GM06990 (cell line): Measurements from ENCODE around the gene TMEM91.

Experiments used
- DNase-seq: peaks from one replicate; pipeline ENCODE4 v3.0.0-alpha.2; 2011; ENCODE audit not compliant: insufficient read length; ENCODE audit errors: extremely low read depth
- H3K27me3 ChIP-seq: replicated peaks from 2 replicates; pipeline ENCODE4 v1.6.0; 2011; ENCODE audit warnings: low read length; ENCODE audit not compliant: control insufficient read depth, insufficient read depth
- H3K36me3 ChIP-seq: 2 replicates; pipeline ENCODE4 v1.5.1; 2011; ENCODE audit warnings: low read length; ENCODE audit not compliant: control insufficient read depth, insufficient read depth
- H3K4me3 ChIP-seq: replicated peaks from 2 replicates; pipeline ENCODE4 v1.5.1; 2011; ENCODE audit warnings: low read depth, mild to moderate bottlenecking, control low read depth, low read length
- CTCF ChIP-seq: IDR thresholded peaks from 2 replicates; pipeline ENCODE4 v1.5.1; 2011; ENCODE audit warnings: low read length, control low read depth, mild to moderate bottlenecking, inconsistent platforms; ENCODE audit not compliant: insufficient read depth, poor library complexity, severe bottlenecking

Gene TMEM91

GRCh38 chr19:41399091-41399490 is 22.8 kb downstream of the TMEM91 start:
- no peak for DNase-seq
- peaks cover 4% of the 10 kb centered on the region for H3K36me3 ChIP-seq
- H3K4me3 ChIP-seq, result peak overlapping the region; percentile 93
- H3K27me3 ChIP-seq, result no peaks in the 10 kb centered on the region
- TF ChIP-seq CTCF, result no peak

GRCh38 chr19:41399525-41399924 is 23.2 kb downstream of the TMEM91 start:
- no peak for TF ChIP-seq CTCF
- DNase-seq, result no peak
- Histone ChIP-seq H3K36me3 (peaks cover 4% of the 10 kb centered on the region), H3K4me3 (no peak overlapping the region), H3K27me3 (no peaks in the 10 kb centered on the region)

- Histone ChIP-seq H3K27me3 (no peaks in the 10 kb centered on the region), H3K36me3 (peaks cover 4% of the 10 kb centered on the region), H3K4me3 (no peak overlapping the region)
- no peak for TF ChIP-seq CTCF
- no peak for DNase-seq
Measured at GRCh38 chr19:41401483-41401882, 25.1 kb downstream of the TMEM91 start.

GRCh38 chr19:41402010-41402409 is 25.7 kb downstream of the TMEM91 start:
- TF ChIP-seq CTCF, result no peak
- Histone ChIP-seq H3K4me3 (no peak overlapping the region), H3K36me3 (peaks cover 4% of the 10 kb centered on the region), H3K27me3 (no peaks in the 10 kb centered on the region)
- no peak for DNase-seq

- Histone ChIP-seq H3K4me3 (no peak overlapping the region), H3K27me3 (no peaks in the 10 kb centered on the region), H3K36me3 (peaks cover 4% of the 10 kb centered on the region)
- no peak for DNase-seq
- no peak for TF ChIP-seq CTCF
Measured at GRCh38 chr19:41403181-41403970, 27.0 kb downstream of the TMEM91 start.
